ENCODE results near the gene GRIK4.

The GRIK4 gene

DNA sequence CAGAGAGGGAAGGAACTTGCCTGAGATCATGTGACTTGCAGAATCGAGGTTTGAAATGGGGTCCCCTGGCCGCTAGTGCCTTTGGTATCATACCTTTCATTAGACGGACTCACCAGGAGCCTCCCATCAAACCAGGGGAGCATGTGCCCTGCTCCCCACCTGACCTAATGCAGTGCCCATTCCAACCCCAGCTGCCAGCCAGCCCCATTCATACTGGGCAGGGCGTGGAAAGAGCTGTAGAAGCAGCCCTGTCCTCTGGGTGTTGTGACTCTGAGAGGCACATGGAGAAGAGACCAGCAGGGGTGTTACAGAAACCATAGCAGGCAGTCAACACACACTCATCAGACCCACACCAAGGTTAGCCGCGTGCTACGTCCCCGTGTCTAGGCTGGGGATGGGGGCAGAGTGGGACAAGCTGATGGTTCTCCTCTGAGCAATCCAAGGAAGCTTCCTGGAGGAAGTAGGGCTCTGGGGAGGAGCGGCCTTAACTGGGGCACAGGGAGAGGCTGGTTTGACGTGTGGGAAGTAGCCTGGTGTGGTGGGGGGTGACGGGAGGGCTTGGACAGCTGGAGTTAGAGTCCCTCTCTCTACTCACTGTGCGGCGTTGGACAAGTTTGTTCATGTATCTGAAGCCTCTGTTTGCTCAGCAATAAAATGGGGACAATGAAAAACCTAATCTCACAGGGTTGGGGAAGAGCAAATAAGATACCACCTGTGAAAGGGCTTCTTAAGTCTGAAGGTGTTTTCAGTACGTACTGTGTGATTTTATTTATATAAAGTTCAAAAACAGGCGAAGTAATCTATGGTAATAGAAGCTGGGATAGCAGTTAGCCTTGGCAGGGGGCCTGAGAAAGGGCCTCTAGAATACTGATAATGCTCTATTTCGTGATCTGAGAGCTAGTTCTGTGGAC lies 14.0 kb downstream of the GRIK4 start:
- DNase-seq: no peak

- DNase-seq: no peak
These were observed 14.7 kb downstream of the GRIK4 start for GRCh38 chr11:120526241-120526640.

GRCh38 chr11:120527111-120527761 lies 15.7 kb downstream of the GRIK4 start:
- DNase-seq: no peak

- DNase-seq: no peak
These were observed 17.2 kb downstream of the GRIK4 start for GRCh38 chr11:120528749-120529148.

GRCh38 chr11:120529214-120529613 lies 17.7 kb downstream of the GRIK4 start:
- no peak for DNase-seq

- DNase-seq: no peak
These were observed 18.4 kb downstream of the GRIK4 start for GRCh38 chr11:120529911-120530310.

DNA sequence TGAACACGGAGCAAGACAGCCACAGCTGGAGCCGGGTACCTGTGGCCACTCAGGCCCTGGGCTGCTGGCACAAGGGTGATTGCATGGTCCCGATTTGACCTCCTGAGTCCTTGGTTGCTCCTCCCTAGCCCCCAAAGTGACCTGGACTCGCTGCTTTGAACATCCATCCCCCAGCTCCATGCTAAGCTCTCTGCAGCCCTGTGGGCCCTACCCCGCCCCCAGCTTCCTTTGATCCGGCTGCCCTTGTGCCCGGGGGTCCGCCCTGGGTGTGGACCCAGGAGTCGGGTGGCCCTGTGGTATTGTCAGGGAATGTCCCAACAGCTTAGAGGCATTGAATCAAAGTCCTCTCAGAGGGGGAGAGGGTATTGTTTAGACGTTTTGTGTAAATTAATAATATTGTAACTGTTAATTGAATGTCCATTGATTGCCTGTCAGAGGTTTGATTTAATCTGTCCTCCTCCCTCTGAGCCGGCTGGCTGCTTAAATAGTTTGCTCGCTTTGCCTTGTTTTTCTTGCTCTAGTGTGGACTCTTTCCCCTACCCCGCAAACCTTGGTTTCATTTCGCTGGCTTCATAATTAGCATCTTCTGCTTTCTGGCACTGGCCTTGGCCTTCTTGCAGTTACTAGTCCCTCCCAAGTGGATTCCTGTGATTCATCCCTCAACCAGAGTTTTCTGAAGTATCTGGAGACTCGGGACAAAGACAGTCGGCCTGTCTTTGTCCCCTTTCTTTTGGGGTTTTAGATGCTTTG lies 20.7 kb downstream of the GRIK4 start:
- DNase-seq: no peak

GRCh38 chr11:120532832-120533196 lies 21.3 kb downstream of the GRIK4 start:
- no peak for DNase-seq

DNA sequence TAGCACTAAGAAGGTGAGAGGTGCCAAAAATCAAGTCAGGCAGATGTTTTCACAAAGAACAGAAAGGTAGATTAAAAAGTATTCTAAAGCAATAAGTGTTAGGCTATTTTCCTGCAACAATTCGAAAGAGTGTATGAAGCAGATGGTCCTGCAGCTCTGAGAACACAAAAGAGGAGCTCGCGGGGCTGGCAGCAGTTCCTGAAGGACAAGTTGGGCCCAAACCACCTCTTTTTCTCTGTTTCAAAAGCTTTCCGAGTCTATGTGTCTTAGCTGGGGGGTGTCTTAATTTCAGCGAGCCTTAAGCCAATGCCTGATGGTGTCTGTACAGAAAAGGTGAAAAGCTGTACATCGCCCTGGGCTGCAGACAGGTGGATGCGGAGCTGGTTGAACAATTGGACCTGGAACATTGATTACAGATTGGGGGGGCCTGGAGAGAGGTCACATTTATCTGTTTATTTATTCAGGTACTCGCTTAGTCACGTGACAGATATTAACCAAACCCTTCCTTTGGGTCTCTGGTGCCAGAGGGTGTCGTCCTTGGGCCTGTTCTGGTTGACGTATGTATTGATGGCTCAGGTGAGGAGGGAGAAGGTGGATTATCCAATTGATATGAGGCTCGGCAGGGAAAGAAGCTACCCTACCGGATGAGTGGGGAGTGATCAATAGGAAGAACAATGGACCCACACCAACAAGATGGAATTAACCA lies 24.7 kb downstream of the GRIK4 start:
- DNase-seq: no peak

- DNase-seq: no peak
These were observed 25.2 kb downstream of the GRIK4 start for GRCh38 chr11:120536797-120537169.

DNA sequence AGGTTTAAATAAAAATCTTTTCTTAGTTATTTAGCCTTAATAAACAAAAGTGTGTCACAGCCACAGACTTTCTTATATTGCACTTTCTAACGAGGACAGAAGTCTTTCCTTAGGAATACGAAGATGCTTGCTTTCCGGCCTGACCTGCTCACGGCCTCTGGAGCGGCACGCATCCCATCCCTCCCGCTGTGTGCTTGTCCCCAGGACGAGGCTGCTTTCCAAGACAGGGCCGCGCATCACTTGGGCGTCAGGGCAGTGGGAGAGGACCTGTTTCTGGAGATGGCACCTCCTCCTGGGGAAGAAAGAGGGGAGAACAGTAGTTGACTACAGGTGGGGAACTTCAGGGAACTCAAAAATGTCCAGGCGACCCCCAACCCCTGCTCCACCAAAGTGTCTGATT lies 26.4 kb downstream of the GRIK4 start:
- DNase-seq: no peak

- DNase-seq: no peak
These were observed 27.2 kb downstream of the GRIK4 start for GRCh38 chr11:120538707-120539106.

DNA sequence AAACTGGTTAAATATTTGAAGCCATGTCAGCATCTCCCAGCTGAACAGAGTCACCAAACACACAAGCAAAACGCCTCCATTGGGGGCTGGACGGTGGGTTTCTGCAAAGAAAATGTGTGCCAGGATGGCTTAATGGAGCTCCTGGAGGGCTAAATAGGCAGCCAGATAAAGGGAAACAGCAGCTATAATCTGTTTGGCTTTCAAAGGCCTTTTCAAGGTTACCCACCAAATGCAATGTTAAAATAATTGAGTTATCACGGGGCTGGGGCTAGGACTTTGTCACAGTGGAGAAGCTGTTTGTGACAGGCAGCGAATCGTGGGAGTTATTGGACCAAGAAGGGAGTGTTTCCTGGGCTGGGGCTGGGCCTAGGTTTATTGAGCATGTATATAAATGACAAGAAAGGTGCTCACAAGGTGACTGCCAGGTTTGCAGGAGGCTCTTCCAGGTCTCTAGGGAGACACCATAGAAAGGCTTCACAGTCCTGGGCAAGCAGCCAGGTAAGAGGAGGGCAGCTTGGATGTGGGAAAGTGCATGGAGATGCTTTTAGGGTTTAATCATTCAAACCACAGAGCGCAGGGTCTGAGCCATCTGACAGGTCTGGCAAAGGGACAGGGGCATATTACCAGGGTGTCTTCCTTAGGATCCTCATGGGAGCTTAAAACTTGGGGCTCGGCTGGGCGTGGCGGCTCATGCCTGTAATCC lies 28.3 kb downstream of the GRIK4 start:
- no peak for DNase-seq

DNA sequence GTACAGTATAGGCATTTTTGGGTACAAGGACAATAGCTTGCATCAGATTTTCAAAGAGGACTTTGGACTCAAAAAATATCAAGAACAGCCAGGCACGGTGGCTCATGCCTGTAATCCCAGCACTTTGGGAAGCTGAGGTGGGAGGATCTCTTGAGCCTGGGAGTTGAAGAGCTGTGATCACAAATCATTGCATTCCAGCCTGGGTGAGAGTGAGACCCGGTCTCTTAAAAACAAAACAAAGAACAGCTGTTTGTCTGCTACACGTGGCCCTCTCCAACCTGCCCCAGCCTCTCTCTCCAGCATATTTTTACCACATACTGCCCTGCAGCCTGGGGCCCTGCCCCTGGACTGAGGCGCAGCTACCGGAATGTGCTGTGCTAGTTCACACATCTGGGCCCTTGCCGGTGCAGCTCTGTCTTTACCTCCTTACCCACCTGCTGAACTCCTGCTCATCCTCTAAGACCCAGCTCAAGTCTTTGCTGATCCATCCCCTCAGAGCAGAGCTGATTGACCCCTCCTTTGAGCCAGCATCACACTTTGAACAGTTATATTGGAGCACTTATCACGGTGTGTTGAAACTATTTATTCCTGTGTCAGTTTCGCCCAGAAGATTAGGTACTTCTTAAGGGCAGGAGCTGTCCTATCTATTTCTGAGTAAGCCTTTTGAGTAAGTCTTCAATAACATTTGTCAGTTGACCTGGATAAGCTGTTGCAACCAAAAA lies 29.4 kb downstream of the GRIK4 start:
- no peak for DNase-seq

GRCh38 chr11:120543521-120544215 lies 32.1 kb downstream of the GRIK4 start:
- no peak for DNase-seq

- no peak for DNase-seq
These were observed 34.3 kb downstream of the GRIK4 start for GRCh38 chr11:120545813-120546212.

DNA sequence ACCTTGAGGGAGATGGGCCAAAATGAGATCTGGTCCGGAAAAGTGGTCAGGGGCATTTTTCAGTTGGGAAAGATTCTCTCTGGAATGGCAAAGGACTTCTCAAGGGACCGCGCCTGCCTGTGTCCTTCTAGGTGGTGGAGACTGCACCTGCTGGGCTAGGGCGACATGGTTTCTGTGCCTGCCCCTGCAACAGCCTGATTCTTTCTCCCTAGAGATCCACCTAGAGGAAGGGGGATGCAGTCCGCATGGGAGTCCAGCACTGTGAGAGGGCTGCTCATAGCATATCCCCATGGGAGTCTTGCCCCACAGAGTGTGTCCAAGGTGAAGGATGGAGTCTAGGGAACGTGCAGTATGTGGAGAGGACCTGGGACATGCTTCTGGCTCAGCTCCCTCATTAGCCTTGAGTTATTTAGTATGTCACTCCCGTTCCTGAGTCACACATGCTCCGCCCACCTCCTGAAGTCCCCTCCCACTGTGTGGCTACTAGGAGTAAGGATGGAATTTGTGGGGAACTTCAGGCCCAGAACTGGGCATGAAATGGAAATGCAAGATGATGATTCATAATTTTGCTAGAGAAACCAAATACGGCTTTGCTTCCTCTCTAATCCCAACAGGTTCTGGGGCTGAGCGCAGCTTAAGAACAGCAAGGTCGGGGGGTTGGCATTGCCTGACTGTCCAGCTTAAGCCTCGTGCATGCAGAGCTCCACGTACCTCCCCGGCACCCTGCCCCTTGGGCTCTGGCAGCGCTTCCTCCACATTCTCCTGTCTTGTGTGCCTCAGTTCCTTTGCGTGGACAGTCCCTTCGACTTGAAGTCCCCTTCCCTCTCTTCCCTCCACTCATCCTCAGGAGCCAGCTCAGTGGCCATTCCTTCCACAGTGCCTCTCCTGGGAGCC lies 35.0 kb downstream of the GRIK4 start:
- no peak for DNase-seq

DNA sequence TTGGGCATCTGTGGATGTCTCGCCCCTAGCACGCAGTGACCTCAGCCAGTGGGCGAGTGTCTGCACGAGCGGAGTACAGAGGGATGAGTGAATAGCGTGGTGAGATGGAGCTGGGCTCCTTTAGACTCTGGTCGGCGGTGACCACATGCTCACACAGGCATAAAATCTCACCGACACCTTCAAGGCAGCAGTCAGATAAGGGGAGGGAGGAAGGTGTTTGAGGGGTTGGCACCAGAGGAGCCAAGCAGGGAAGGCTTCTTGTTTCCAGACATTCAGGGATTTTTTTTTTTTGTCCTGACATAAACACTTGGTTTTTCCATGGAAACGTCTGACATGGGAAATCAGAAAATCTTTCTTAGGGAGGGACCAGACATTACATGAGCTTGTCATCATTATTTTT lies 35.8 kb downstream of the GRIK4 start:
- DNase-seq: no peak

GRCh38 chr11:120547811-120548681 lies 36.5 kb downstream of the GRIK4 start:
- DNase-seq: no peak
